Measurements from ENCODE around the gene OMA1. TPM values are rescaled to one million over a fixed set of nuclear protein-coding genes. Genes with fewer than 3 reads are reported as not detected.

Gene OMA1
- total and polyA plus RNA-seq, 2 experiments from 2014 or later, result 11.7 to 13.2 TPM

GRCh38 chr1:58447886-58448285 is 98.6 kb downstream of the OMA1 start:
- Histone ChIP-seq H3K4me3 (no peak overlapping the region), H3K27ac (no peak overlapping the region), H3K36me3 (no peaks in the 10 kb centered on the region), H3K9me3 (ENCODE audit: low read depth) (no peaks in the 10 kb centered on the region), H3K27me3 (no peaks in the 10 kb centered on the region), H3K4me1 (ENCODE audit: low read depth) (no peaks in the 10 kb centered on the region)
- TF ChIP-seq CTCF (IDR thresholded peaks at IDR 0.05; ENCODE audit: low read depth, low read length), result no peak
- DNase-seq (ENCODE audit: low read depth in 1 of 2, low spot score in 1 of 2), result peak in 1 of 2 donors; percentile 20

- DNase-seq (ENCODE audit: low read depth in 1 of 2, low spot score in 1 of 2), result no peak
- Histone ChIP-seq H3K4me3 (no peak overlapping the region), H3K4me1 (ENCODE audit: low read depth) (no peaks in the 10 kb centered on the region), H3K27ac (no peak overlapping the region), H3K36me3 (no peaks in the 10 kb centered on the region), H3K9me3 (ENCODE audit: low read depth) (no peaks in the 10 kb centered on the region), H3K27me3 (no peaks in the 10 kb centered on the region)
- no peak for TF ChIP-seq CTCF (IDR thresholded peaks at IDR 0.05; ENCODE audit: low read depth, low read length)
Measured at GRCh38 chr1:58447042-58447441, 99.5 kb downstream of the OMA1 start.

- Histone ChIP-seq H3K36me3 (no peaks in the 10 kb centered on the region), H3K9me3 (ENCODE audit: low read depth) (no peaks in the 10 kb centered on the region), H3K27ac (no peak overlapping the region), H3K4me3 (no peak overlapping the region), H3K4me1 (ENCODE audit: low read depth) (no peaks in the 10 kb centered on the region), H3K27me3 (no peaks in the 10 kb centered on the region)
- TF ChIP-seq CTCF (IDR thresholded peaks at IDR 0.05; ENCODE audit: low read depth, low read length), result no peak
- no peak for DNase-seq (ENCODE audit: low read depth in 1 of 2, low spot score in 1 of 2)
Measured at GRCh38 chr1:58446368-58446767, 100.2 kb downstream of the OMA1 start.

DNA sequence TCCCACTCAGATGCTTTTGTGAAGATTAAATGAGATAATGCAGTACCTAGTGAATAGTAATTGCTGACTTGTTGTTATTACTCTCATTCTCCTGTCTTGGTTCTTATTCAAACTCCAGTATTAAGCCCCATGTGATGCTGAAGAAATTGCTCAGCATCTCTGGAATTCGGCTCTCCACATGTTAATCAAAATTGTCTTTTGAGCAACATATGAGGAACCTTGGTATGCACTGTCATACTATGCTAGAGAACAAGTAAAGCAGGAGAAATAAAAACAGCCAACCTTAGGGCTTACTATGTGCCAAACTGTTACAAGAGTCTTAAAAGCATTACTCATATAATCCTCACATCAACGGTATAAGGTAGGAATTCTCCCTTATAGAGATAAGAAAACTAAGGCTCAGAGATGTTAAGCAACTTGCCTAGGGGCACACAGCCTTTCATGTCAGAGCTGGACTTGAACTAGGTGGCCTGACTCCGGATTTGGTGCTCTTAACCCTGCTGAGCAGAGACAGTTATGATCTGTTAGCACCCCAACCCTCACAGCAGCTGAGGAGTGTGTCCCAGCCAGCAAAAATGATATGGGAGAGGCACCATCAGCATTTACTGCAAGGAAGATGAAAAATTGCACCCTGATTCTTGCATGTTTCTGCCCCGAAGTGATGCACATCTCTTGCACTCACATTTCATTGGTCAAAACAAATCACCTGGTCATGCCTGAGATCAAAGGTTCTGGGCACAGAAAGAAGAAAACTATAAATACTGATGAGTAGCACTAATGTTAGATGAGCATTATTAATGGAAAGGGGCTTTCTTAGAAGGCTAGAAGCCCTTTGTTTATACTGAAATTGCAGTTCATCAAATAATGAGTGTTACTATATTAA is 102.3 kb downstream of the OMA1 start:
- no peaks in the 10 kb centered on the region for H3K27me3 ChIP-seq
- H3K36me3 ChIP-seq, result no peaks in the 10 kb centered on the region
- TF ChIP-seq CTCF (IDR thresholded peaks at IDR 0.05; ENCODE audit: low read depth, low read length), result no peak
- H3K4me3 ChIP-seq, result no peak overlapping the region
- no peak for DNase-seq (ENCODE audit: low read depth in 1 of 2, low spot score in 1 of 2)
- H3K27ac ChIP-seq, result no peak overlapping the region
- no peaks in the 10 kb centered on the region for H3K9me3 ChIP-seq (ENCODE audit: low read depth)
- peaks cover 3% of the 10 kb centered on the region for H3K4me1 ChIP-seq (ENCODE audit: low read depth)

DNA sequence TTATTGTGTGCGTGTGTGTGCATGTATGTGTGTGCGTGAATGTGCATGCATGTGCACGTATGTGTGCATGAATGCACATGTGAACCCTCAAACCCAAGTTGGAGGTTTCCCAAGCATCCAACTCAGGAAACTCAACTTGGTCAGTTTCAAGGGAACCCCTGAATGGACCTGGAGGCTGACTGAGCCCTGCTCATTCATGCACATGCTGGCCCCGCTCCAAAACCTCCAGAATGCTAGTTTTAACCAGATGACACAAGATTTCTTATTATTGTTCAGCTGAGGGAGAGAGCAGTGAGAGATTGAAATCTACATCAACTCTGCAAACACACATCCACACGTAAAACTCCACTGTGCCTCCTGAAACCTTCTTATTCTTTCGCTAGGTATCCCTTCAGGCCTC is 104.4 kb downstream of the OMA1 start:
- Histone ChIP-seq H3K9me3 (ENCODE audit: low read depth) (no peaks in the 10 kb centered on the region), H3K36me3 (no peaks in the 10 kb centered on the region), H3K4me1 (ENCODE audit: low read depth) (peaks cover 3% of the 10 kb centered on the region), H3K27me3 (no peaks in the 10 kb centered on the region), H3K27ac (no peak overlapping the region), H3K4me3 (no peak overlapping the region)
- no peak for DNase-seq (ENCODE audit: low read depth in 1 of 2, low spot score in 1 of 2)
- no peak for TF ChIP-seq CTCF (IDR thresholded peaks at IDR 0.05; ENCODE audit: low read depth, low read length)

Data from cardiac muscle cell (in vitro differentiated cells and primary cell).